ENCODE results near the gene DSCAML1. TPM values are rescaled to one million over a fixed set of nuclear protein-coding genes. Genes with fewer than 3 reads are reported as not detected.

DSCAML1 gene
- total and polyA plus RNA-seq, 9 of the 15 experiments (the other 6 are each of a cell fraction or from before 2014, with no cell fraction given) = not detected

DNA sequence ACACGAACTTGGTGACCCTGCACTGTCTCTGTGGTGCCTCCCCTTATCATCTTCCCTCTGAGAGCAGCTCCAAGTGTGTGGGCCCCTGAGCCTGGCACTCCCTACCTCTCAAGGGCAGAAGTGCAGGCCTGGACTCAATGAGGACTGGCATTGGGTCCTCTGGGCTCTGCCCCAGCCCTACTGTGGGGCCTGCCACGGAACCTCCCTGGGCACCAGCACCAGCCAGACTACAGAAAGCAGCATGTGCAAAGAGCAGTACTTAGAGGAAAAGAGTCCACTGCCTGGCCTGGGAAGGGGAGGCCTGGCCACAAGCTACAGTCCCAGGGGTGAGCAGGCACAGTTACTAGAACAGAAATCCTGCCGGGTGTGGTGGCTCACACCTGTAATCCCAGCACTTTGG is 222.5 kb downstream of the DSCAML1 start:
- peaks cover under 1 to 32% of the 10 kb centered on the region in 2 experiments; a peak in 4 of 5 replicates for H3K27me3 ChIP-seq (ENCODE audit: control insufficient read depth in 2 of 2, insufficient read depth in 2 of 2, low read length in 2 of 2)
- H3K36me3 ChIP-seq (ENCODE audit: control insufficient read depth, insufficient read depth, low read length) = no peaks in the 10 kb centered on the region
- CTCF ChIA-PET (ENCODE audit: low intra/inter-chr PET ratio) = no interaction called here
- no TSS peak for BruUV-seq (replicated peaks)
- DNase-seq (ENCODE audit: extremely low read depth in 1 of 4, low spot score in 3 of 4) (no peak), FAIRE-seq (no peak), ATAC-seq (no peak)
- H2AFZ ChIP-seq (ENCODE audit: low read depth, low read length) = no peak overlapping the region
- no peak overlapping the region for H3K4me2 ChIP-seq (ENCODE audit: insufficient read depth, low read length)
- no peaks in the 10 kb centered on the region for H3K4me1 ChIP-seq (replicated peaks in 1 of 2; ENCODE audit: control insufficient read depth in 2 of 2, insufficient read depth in 2 of 2, low read length in 2 of 2)
- no peaks in the 10 kb centered on the region for H3K9me3 ChIP-seq (replicated peaks; ENCODE audit: control insufficient read depth, insufficient read depth, low read depth, low read length)
- 0% methylated on average over 3 of the region's 3 CpGs for WGBS (ENCODE audit: insufficient coverage, low coverage, missing lambda C conversion rate)
- no peak overlapping the region for H3K9ac ChIP-seq (ENCODE audit: insufficient read depth in 1 of 2, low read depth in 2 of 2, low read length in 2 of 2)
- H4K20me1 ChIP-seq (replicated peaks; ENCODE audit: control insufficient read depth, insufficient read depth, low read length) = 0 out of 2 replicates have a peak, but pooled peaks cover 5% of the 10 kb centered on the region
- no peak overlapping the region for H3K4me3 ChIP-seq
- TF ChIP-seq, protein P1, sequence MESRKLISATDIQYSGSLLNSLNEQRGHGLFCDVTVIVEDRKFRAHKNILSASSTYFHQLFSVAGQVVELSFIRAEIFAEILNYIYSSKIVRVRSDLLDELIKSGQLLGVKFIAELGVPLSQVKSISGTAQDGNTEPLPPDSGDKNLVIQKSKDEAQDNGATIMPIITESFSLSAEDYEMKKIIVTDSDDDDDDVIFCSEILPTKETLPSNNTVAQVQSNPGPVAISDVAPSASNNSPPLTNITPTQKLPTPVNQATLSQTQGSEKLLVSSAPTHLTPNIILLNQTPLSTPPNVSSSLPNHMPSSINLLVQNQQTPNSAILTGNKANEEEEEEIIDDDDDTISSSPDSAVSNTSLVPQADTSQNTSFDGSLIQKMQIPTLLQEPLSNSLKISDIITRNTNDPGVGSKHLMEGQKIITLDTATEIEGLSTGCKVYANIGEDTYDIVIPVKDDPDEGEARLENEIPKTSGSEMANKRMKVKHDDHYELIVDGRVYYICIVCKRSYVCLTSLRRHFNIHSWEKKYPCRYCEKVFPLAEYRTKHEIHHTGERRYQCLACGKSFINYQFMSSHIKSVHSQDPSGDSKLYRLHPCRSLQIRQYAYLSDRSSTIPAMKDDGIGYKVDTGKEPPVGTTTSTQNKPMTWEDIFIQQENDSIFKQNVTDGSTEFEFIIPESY (CRISPR knock-in tag; IDR thresholded peaks at IDR 0.05) = no peak
- TF ChIP-seq, protein P2, sequence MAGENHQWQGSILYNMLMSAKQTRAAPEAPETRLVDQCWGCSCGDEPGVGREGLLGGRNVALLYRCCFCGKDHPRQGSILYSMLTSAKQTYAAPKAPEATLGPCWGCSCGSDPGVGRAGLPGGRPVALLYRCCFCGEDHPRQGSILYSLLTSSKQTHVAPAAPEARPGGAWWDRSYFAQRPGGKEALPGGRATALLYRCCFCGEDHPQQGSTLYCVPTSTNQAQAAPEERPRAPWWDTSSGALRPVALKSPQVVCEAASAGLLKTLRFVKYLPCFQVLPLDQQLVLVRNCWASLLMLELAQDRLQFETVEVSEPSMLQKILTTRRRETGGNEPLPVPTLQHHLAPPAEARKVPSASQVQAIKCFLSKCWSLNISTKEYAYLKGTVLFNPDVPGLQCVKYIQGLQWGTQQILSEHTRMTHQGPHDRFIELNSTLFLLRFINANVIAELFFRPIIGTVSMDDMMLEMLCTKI (IDR thresholded peaks at IDR 0.05; ENCODE audit: partially characterized antibody) = no peak
- TF ChIP-seq HCFC1 (IDR thresholded peaks at IDR 0.05; ENCODE audit: low read depth, low read length) (no peak), RCOR1 (IDR thresholded peaks at IDR 0.05; ENCODE audit: borderline replicate concordance in 1 of 2, low read depth in 2 of 2, low read length in 2 of 2) (no peak), POLR2G (IDR thresholded peaks at IDR 0.05; ENCODE audit: low read depth, low read length) (no peak), MYBL2 (IDR thresholded peaks at IDR 0.05; ENCODE audit: low read depth) (no peak), MYBL2 (CRISPR knock-in tag; IDR thresholded peaks at IDR 0.05; ENCODE audit: borderline replicate concordance) (no peak)
- TF ChIP-seq, protein P3, sequence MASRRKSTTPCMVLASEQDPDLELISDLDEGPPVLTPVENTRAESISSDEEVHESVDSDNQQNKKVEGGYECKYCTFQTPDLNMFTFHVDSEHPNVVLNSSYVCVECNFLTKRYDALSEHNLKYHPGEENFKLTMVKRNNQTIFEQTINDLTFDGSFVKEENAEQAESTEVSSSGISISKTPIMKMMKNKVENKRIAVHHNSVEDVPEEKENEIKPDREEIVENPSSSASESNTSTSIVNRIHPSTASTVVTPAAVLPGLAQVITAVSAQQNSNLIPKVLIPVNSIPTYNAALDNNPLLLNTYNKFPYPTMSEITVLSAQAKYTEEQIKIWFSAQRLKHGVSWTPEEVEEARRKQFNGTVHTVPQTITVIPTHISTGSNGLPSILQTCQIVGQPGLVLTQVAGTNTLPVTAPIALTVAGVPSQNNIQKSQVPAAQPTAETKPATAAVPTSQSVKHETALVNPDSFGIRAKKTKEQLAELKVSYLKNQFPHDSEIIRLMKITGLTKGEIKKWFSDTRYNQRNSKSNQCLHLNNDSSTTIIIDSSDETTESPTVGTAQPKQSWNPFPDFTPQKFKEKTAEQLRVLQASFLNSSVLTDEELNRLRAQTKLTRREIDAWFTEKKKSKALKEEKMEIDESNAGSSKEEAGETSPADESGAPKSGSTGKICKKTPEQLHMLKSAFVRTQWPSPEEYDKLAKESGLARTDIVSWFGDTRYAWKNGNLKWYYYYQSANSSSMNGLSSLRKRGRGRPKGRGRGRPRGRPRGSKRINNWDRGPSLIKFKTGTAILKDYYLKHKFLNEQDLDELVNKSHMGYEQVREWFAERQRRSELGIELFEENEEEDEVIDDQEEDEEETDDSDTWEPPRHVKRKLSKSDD (conservative IDR thresholded peaks at IDR 0.05; ENCODE audit: low read length) = no peak
- TF ChIP-seq, protein P4, sequence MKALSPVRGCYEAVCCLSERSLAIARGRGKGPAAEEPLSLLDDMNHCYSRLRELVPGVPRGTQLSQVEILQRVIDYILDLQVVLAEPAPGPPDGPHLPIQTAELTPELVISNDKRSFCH (CRISPR knock-in tag; IDR thresholded peaks at IDR 0.05) = no peak
- TF ChIP-seq, protein P4 (tag; IDR thresholded peaks at IDR 0.05) = no peak
- in situ Hi-C loops (cut with MboI) (no loop called here), intact Hi-C loops (cut with micrococcal nuclease) (no loop called here)
- POLR2A ChIA-PET = interaction anchor here (1.2 kb wide), 1 partner anchor 36 kb away, joined by 3 read pairs; no protein-coding TSS in a partner anchor
- no peaks in the 10 kb centered on the region for H3K9me1 ChIP-seq (ENCODE audit: control insufficient read depth, insufficient read depth, low read length)
- H3K27ac ChIP-seq (ENCODE audit: extremely low read depth, low read depth, low read length) = no peak overlapping the region
- H3K79me2 ChIP-seq (ENCODE audit: control insufficient read depth, insufficient read depth, low read length) = no peaks in the 10 kb centered on the region

Data from K562 (cell line).